Stimulated activated CD4-positive, alpha-beta T cell treated with anti-CD3 and anti-CD28 coated beads, Interleukin-1b, Interleukin-23, amount 100 ng/mL, for 1 hour (primary cell): ENCODE measurements around the gene CGNL1.

ENCODE experiments used
- DNase-seq, 2 donors: peaks; one replicate each; pipeline ENCODE4 v3.0.0-alpha.2; 2020; ENCODE audit warnings: low read depth in 2 of 2

Gene CGNL1, protein sequence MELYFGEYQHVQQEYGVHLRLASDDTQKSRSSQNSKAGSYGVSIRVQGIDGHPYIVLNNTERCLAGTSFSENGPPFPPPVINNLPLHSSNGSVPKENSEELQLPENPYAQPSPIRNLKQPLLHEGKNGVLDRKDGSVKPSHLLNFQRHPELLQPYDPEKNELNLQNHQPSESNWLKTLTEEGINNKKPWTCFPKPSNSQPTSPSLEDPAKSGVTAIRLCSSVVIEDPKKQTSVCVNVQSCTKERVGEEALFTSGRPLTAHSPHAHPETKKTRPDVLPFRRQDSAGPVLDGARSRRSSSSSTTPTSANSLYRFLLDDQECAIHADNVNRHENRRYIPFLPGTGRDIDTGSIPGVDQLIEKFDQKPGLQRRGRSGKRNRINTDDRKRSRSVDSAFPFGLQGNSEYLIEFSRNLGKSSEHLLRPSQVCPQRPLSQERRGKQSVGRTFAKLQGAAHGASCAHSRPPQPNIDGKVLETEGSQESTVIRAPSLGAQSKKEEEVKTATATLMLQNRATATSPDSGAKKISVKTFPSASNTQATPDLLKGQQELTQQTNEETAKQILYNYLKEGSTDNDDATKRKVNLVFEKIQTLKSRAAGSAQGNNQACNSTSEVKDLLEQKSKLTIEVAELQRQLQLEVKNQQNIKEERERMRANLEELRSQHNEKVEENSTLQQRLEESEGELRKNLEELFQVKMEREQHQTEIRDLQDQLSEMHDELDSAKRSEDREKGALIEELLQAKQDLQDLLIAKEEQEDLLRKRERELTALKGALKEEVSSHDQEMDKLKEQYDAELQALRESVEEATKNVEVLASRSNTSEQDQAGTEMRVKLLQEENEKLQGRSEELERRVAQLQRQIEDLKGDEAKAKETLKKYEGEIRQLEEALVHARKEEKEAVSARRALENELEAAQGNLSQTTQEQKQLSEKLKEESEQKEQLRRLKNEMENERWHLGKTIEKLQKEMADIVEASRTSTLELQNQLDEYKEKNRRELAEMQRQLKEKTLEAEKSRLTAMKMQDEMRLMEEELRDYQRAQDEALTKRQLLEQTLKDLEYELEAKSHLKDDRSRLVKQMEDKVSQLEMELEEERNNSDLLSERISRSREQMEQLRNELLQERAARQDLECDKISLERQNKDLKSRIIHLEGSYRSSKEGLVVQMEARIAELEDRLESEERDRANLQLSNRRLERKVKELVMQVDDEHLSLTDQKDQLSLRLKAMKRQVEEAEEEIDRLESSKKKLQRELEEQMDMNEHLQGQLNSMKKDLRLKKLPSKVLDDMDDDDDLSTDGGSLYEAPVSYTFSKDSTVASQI

DNA sequence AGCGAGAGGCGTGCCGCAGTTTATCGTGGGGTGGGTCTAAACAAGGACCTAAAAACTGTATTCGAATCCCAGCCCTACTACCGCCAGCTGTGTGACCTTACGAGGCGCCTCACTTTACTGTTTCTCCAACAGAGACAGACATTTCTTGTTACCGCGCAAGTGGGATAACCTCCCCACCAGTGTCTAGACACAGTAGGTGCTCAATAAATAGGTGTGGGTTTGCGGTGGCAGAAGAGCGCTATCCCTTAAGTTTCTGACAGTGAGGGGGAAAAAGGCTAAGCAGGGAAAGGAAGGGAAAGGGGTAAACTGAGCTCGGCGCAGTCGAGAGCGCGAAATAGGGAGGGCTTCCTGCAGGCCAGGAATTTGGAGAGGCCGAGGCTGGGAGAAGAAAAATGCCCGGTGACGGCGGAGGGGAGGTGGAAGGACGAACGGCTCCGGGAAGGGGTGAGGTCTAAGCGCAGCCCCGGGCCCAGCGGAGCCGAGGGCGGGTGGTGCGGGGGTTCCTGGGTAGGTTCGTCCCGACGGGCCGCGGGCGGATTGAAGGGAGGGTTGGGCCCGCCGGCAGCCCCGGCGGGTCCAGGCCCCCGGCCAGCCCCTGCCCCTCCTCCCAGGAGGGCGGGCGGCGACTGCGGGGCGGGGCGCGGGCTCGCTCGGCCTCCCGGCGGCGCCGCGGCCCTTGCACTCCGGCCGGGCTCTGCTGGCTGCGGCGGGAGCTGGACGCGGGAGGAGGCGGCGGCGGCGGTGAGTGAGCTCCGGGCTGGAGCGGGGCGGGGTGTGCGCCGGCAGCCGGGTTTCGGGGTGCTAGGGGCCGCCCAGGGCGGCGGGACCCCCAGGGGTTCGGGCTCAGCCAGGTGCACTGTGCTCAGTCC, at the start of gene CGNL1:
Gene CGNL1, plus strand, starts transcription at position 679 of the 869 bp plus-strand sequence. CDS start 61,495 bp downstream, outside the sequence.
- no peak for DNase-seq

DNA sequence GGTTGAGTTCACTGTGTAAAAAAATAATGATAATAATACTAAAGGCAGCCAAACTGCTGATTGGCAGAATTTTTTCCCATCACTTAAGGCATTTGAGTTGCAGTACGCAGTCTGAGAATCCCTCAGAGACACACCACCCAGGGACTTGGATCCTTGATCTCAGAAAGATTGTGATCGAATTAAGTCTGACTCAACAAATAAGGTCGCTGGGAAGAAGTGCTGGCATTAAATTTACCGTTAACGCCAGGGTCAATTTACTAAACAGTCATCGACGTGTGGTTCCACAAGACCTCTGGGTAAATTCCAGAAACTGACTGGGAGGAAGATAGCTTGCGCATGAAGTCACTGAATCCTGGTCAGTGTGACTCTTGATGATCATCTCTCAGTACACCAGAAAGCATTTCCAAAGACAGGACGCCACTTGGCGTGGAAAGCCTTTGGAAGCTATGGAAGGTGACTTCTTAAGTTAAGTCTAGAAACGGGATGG, 48.3 kb upstream of the CGNL1 start:
- DNase-seq: no peak

DNA sequence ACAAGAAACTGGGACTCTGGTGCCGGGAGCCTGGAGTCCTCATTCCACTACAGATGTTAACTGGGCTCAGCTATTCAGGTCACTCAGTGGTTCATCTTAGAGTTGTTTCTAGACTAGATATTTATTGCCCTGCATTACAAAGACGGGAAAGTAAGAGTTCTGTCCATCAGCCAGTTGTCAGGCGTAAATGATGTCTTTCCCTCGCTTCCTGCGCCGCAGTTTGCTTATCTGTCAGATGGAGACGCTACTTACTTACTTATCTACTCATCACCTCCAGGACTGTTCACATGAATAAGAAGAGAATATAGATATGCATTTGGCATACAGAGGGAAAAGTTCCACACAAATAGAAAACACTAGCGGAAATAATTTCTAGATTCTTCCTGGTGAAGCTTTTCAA, 47.8 kb upstream of the CGNL1 start:
- no peak for DNase-seq

DNA sequence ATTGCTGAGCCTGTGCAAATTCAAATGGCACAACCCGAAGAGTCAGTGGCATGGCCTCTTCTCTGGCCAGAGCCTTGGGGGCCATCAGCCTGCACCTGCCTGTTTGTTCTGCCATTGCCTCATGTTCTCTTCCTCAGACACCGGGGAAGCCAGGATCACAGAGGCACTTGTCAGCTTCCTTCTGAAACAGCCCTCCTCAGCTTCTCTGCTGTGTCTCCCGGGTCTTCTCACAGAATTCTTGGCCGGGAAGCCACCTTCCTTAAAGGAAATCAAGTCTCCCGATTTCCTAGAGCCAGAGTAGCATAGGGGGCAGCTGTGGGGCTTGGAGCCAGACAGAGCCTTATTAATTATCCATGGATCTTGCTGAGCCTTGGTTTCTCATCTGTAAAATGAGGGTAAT, 47.4 kb upstream of the CGNL1 start:
- DNase-seq: no peak

DNA sequence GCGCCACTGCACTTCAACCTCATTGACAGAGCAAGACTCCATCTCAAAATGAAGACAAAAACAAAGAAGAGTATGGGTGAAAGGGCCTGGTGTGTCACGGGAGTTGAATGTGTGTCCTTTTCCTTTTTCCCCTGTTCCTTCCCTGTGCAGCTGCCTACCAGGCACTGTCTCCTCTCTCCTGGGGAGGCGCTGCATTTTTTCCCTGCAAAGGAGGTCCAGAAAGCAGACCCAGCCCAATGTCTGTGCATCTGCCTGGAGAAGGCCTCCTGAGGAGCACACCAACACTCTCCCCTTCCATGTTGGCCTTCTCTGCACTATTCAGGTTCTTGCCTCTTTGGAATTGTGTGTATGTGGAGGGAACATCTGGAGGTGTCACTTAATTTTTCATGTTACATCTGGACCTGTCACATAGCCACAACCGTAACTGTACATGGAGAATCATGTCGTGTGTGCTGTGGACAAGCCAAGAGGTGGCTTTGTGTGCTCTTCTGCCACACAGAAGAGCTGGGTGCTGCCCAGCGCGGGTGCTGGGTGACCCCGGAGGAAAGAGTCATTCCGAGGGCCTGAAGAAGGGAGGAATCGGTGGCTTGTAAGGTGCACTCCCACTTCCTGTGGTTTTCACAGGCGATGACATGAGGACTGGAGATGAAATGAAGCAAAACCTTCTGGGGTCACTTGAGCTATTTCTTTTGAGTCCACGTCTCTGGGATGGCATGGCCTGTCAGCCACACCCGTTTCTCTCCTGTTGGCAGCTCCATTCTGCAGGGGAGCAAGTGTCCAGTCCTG, 46.5 kb upstream of the CGNL1 start:
- no peak for DNase-seq

DNA sequence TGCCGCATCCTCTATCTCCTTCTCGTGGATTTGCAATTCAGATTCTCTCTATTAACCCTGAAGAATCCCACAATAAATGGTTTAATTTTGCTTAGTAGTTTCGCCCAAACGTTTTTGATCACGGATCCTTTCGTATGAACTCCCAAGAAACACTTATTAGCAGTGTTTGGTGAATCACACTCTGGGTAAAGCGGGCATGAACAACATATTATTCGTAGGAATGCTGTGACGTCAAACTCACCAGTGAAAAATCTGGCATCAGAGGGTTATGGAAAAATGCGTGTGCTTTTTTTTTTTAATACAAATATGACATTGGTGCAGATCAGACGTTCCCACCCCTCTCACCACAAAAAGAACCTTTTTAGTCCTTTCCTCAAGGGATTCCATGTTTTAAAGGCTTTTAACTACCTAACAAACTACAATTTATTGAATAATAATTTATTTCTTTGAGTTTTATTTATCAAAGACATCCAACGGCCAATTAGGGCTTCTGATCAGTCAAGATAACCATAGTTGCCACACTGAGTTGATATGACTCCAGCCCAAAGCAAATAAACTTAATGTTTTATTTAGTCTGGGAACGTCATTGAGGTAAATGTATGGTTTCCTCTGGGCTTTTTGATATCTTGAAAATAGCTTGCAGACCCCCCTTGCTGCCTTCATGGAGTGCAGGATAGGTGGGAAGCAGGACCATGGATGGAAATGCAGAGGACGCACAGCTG, 45.5 kb upstream of the CGNL1 start:
- no peak for DNase-seq

DNA sequence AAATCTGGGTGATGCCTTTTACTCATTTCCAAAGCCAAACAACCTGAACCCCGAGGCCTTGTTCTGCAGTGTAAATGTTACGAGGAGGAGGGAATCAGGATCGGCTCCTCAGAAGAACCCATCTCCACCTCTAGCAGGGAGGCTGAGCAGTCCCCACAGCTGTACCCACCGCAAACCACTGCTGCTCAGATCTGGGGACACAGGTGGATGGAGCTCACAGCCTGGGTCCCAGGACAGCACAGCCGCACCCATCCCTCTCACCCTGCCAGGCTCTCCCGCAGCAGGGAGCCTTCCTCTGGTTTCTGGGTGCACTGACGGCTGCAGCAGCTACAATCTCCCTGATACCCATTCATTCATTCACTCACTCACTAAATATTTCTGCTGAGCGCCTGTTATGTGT, 44.0 kb upstream of the CGNL1 start:
- no peak for DNase-seq

DNA sequence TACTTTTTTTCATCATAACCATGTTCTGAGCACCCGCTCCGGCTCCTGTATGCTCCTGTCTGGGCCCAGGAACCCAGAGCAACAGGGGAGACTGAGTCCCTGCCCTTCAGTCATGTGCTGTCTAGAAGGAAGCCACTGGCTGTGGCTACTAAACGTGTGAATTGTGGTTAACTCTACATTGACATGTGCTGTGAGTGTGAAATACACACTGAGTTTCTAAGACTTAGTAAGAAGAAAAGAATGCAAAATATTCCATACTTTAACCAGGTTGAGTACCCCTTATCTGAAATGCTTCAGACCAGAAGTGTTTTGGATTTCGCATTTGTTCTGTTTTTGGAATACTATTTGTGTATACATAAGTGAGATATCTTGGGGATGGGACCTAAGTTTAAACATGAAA, 42.8 kb upstream of the CGNL1 start:
- DNase-seq: no peak

DNA sequence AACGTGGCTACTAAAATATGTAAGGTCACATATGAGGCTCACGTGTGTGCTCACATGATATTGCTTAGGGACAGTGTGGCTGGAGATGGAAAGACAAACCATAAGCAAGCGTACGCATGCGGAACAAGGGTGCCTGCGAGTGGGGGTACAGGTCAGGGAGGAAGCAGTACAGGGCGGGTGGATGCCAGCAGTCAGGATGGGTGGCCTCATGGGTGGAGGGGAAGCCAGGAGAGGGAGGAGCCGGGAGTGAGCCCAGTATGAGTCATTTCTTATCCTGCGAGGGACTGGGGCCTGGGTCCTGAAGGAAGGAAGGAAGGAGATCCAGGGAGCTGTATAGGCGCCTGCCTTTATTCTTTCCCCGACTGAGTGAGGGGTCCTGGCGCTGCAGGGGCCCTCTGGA, 42.0 kb upstream of the CGNL1 start:
- no peak for DNase-seq

DNA sequence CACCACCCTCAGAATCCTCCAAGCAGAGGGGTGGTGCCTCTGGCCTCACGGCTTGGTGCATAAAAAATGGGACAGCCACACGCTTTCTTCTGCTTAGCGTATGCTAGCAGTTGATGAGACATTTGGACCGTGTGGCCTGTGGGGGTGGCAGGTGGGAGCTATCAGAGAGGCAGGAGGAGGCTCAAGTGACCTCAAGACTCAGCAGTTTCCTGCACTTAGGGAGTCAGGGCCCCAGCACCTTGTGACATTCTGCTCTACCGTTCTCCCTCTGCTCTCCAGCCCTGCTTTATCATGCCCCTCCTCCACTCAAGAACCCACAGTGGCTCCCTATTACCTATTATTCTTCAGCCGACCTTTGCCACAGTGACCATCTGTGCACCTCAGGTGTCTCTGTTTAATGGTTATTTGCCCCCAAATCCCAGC, 41.0 kb upstream of the CGNL1 start:
- DNase-seq: no peak

DNA sequence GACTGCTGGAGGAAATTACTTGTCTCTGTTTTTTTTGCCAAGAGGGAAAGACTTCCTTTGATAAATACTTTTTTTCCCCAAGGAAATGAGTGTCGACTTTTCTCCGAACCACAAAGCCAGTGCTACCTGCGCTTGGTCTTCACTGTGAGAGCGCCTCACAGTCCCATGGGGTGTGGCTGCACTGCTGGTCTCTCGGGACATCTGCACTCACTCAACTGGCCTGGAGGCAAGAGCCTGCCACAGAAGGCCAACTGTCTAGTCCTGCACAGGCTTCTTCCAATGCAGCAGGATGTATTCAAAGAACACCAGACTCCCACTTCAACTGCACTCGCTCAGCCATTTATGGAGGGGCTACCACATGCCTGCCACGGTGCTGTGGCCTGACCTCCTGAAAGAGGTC, 40.6 kb upstream of the CGNL1 start:
- no peak for DNase-seq

DNA sequence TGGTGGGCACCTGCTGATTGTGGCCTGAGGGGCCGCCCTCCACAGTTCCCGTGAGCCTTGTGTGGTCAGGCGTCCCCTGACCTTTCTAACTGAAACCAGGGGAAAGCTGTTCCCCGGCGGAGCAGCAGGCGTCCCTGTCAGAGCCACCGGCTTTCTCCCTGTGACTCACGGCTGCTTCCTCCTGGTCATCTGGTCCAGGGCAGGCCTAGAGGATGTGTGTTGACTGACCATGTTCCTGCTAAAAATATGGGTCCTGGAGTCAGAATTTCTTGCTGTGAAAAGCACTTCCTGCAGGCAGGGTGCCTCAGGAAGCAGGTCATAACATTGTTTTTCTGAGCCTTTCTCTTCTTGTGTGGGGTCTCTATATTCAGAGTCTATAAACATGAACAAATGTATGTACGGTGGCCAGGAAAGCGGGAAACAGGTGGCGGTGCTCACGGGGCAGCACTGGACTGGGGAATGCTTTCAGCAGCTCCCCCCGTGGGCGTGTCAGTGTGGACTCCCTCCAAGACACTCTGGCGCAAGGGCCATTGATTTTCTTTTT, 38.4 kb upstream of the CGNL1 start:
- no peak for DNase-seq

DNA sequence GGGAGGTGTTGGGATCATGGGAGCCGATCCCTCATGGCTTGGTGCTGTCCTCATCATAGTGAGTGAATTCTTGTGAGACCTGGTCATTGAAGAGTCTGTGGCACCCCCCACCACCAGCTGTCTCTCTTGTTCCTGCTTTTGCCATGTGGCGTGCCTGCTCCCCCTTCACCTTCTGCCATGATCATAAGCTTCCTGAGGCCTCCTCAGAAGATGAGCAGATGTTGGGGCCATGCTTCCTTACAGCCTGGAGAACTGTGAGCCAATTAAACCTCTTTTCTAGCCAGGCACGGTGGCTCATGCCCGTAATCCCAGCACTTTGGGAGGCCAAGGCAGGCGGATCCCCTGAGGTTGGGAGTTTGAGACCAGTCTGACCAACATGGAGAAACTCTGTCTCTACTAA, 37.0 kb upstream of the CGNL1 start:
- no peak for DNase-seq

DNA sequence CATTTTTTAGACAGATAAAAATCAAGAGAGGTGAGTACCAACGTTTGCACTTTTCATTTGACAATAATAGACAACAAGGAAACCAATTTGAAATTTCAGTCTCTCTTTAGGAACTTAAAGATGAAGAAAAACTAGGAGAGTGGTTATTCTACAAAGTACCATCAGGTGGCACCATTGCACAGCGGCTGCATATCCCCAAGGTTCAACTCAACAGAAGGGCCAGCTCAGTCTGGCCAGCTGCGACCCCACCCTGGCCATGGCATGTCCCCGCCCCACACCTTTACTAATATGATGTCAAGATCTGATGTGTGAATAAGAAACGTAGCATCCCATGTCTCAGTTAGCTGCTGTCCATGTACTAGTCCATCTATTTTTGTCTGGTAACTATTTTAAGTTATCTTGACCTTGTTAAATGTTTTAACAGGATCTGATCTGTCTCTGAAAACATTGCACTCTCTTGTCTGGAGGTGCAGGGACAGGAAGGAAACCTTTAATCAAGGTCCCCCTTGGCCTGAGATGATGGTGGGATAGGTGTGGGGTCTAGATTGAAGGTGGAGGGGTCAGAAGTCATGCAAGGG, 35.5 kb upstream of the CGNL1 start:
- DNase-seq: no peak

DNA sequence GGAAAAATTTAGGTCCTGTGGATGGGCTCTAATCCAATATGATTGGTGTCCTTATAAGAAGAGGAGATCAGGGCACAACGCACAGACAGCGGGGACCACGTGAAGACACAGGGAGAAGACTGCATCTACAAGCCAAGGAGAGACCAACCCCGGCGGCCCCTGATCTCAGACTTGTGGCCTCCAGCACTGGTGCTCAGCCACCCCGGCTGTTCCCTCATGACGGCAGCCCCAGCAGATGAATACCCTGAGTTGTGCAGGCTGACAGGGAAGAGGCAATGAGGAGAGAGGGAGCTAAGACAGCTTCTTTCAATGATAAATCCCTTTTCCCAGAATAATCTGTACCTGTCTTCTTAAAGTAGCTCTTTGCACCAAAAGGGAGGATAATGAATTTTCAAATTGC, 33.3 kb upstream of the CGNL1 start:
- no peak for DNase-seq

DNA sequence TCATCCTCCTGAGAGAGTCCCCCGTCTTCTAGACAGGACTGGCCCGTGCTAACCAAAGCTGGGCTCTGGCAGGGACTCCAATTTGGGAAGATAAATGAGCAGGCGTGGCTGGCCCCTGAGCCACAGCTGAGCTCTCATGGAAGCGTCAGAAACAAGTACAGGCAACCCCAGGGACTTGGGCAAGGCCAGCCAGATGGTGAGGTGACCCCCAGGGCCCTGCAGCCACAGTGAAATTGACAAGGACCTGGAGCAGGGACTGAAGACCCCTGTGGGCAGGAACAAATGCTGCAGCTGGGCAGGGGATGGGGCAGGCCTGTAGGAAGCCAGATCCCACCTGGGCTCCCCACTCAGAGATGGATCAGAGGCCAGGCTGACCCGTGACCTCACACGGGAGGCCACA, 32.8 kb upstream of the CGNL1 start:
- no peak for DNase-seq

DNA sequence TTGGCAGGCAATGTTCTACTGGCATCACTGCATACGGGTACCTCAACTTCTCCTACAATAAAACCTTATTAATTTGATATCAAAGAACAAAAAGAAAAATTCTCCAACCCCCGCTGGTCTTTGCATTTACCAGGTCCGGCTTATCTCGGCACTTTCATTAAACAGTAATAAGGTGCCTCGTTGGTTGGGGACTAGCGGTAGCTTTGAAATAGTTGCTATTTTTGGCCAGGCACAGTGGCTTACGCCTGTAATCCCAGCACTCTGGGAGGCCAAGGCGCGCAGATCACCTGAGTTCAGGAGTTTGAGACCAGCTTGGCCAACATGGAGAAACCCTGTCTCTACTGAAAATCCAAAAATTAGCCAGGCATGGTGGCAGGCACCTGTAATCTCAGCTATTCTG, 32.0 kb upstream of the CGNL1 start:
- DNase-seq: no peak

DNA sequence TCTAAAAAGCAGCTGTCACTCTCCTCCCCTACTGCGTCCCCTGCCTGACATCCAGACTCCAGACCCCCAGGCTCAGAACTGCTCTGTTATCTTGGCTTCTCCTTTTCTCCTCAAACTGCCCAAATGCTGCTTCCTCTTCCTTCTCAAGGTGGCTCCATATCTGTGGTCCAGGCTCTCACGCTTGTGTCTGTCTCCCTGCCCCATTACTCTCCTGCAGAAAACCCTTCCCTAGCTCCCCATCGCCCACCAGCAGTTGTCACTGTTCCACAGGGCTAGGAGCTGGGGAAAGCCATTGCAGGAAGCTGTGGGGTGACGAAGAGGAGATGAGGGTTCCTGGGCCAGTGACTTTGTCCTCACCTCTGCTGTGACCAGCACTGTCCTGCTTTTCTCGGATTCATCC, 30.7 kb upstream of the CGNL1 start:
- DNase-seq: no peak

DNA sequence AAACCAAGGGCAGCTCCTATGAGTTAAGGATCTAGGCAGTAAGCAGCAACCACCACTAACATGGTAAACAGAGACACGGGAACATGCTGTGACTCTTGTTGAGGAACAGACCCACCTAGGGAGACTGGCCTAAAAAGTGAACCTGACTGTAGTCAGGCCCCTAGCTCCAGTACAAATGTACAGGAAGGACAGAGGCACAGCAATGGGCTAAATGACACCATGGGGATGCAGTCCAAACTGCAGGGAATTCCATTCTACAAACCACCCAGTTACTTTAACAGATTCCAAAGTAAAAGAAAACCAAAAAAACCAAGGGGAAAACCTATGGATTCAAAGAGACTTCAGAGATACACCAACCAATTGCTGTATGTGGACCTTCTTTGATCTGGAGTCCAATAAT, 28.2 kb upstream of the CGNL1 start:
- DNase-seq: no peak
